ENCODE data around the gene HOXB9. TPM values are rescaled to one million over a fixed set of nuclear protein-coding genes. Genes with fewer than 3 reads are reported as not detected.
A peak's percentile ranks its signal among the peaks of the same experiment; 100 is the strongest.

Gene HOXB9
- total and polyA plus RNA-seq, 2 of the 13 experiments (the other 11 are each of a cell fraction or from before 2014, with no cell fraction given), result not detected

DNA sequence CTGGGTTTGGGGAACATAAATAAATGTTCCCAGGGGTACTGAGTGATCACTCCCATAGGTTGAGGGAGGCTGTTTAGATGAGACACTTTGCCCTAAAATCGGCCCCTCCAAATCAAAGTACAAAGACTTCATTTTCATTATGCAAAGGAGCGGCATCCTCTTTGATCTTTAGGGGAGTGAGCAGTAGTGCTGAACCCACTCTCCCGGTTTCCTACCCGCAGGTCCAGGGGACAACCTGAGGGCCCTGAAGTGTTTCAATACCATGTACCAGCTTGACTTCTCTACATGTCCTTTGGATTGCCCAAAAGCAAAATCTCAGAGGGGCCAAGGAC is 25.0 kb downstream of the HOXB9 start:
- Histone ChIP-seq H3K27me3 (ENCODE audit: control insufficient read depth in 1 of 2, insufficient read depth in 2 of 2, low read length in 2 of 2) (peaks cover 41 to 98% of the 10 kb centered on the region in 2 experiments), H2AFZ (ENCODE audit: low read length) (no peak overlapping the region), H3K27ac (ENCODE audit: extremely low read length, insufficient read depth, low read length) (no peak overlapping the region), H4K20me1 (ENCODE audit: insufficient read depth, low read length) (peaks cover 2% of the 10 kb centered on the region; the same call in 1 of the 2 replicates), H3K4me2 (ENCODE audit: low read depth, low read length) (no peak overlapping the region), H3K36me3 (replicated peaks in 1 of 2; ENCODE audit: control insufficient read depth in 1 of 2, insufficient read depth in 2 of 2, low read length in 2 of 2) (no peaks in the 10 kb centered on the region), H3K9me3 (ENCODE audit: low read length) (no peaks in the 10 kb centered on the region), H3K9ac (ENCODE audit: insufficient read depth, low read depth, low read length) (no peak overlapping the region), H3K4me1 (ENCODE audit: insufficient read depth, low read length) (peaks cover 10% of the 10 kb centered on the region; the same call in 1 of the 2 replicates), H3K79me2 (ENCODE audit: insufficient read depth, low read length) (no peaks in the 10 kb centered on the region), H3K4me3 (replicated peaks in 1 of 3; ENCODE audit: insufficient read depth in 1 of 3, low read depth in 2 of 3, low read length in 3 of 3) (no peak overlapping the region)
- intact Hi-C loops (cut with micrococcal nuclease; ENCODE audit: unreplicated experiment) (no loop called here), in situ Hi-C loops (cut with HindIII; ENCODE audit: extremely low pct_ligation_motif_present, low pct_unique_long_range_greater_than_20kb) (no loop called here)
- CTCF ChIA-PET (ENCODE audit: low intra/inter-chr PET ratio, low total read pairs), result no interaction called here
- BruUV-seq (replicated peaks), result no TSS peak
- POLR2A ChIA-PET, result no interaction called here
- FAIRE-seq (no peak), ATAC-seq (no peak), DNase-seq (ENCODE audit: low spot score) (no peak)
- WGBS (ENCODE audit: low lambda C conversion rate), result 8% methylated on average over 4 of the region's 4 CpGs
- no peak for TF ChIP-seq ZNF547 (CRISPR knock-in tag; IDR thresholded peaks at IDR 0.05)
- no peak for TF ChIP-seq IKZF1 (IDR thresholded peaks at IDR 0.05)

DNA sequence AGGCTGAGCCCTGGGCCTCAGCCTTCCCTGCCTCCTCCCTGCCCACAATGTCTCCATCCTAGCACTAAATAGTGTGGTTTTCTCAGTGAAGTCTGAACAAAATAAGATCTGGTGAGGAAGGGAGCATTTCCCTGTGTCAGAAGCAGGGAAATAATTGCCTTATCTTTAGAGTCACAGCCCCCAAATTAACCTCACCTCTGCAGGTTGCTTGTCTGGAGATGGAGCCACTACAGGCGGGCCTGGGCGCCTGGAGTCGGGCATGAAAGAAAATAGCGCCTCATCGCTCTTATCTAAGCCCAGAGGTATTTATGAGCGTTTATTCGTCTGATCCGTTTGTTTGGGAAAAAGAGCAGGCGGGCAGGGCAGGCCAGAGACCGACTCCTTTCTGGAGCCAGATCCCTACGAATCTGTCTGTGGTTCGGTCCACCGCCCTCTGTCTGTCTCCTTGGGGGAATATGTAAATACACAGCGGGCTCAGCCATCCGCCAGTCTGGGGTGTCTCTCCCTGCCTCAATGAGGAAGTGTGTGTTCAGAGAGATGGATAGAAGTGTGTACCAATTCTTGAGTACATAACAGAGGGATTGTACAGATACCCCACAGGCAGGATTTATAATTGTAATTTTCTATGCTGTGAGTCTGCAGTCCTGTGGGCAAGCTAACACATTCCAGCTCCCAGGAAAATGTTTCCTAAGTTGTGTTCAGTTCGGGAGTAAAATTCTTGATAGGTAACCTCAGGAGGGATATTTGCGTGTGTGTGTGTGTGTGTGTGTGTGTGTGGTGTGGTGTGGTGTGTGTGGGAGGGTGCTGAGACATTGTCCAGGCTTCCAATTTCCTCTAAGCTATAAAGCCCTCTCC is 25.7 kb downstream of the HOXB9 start:
- H4K20me1 ChIP-seq (ENCODE audit: insufficient read depth, low read length), result peaks cover 2% of the 10 kb centered on the region; the same call in 1 of the 2 replicates
- H3K9ac ChIP-seq (ENCODE audit: insufficient read depth, low read depth, low read length), result no peak overlapping the region
- H3K9me3 ChIP-seq (ENCODE audit: low read length), result no peaks in the 10 kb centered on the region
- peaks cover 10% of the 10 kb centered on the region; the same call in 1 of the 2 replicates for H3K4me1 ChIP-seq (ENCODE audit: insufficient read depth, low read length)
- no TSS peak for BruUV-seq (replicated peaks)
- ChIA-PET CTCF (ENCODE audit: low intra/inter-chr PET ratio, low total read pairs) (no interaction called here), POLR2A (no interaction called here)
- H3K79me2 ChIP-seq (ENCODE audit: insufficient read depth, low read length), result no peaks in the 10 kb centered on the region
- ATAC-seq (no peak), DNase-seq (ENCODE audit: low spot score) (no peak), FAIRE-seq (no peak)
- no peaks in the 10 kb centered on the region for H3K36me3 ChIP-seq (replicated peaks in 1 of 2; ENCODE audit: control insufficient read depth in 1 of 2, insufficient read depth in 2 of 2, low read length in 2 of 2)
- in situ Hi-C loops (cut with HindIII; ENCODE audit: extremely low pct_ligation_motif_present, low pct_unique_long_range_greater_than_20kb) (no loop called here), intact Hi-C loops (cut with micrococcal nuclease; ENCODE audit: unreplicated experiment) (no loop called here)
- no peak overlapping the region for H3K27ac ChIP-seq (ENCODE audit: extremely low read length, insufficient read depth, low read length)
- TF ChIP-seq EZH2 (conservative IDR thresholded peaks at IDR 0.05; ENCODE audit: low read depth, low read length) (0 out of 2 replicates have a peak, but pooled peaks have one; percentile 38), CBX1 (IDR thresholded peaks at IDR 0.05; ENCODE audit: low read depth) (no peak)
- H2AFZ ChIP-seq (ENCODE audit: low read length), result no peak overlapping the region
- no peak overlapping the region for H3K4me2 ChIP-seq (ENCODE audit: low read depth, low read length)
- H3K4me3 ChIP-seq (replicated peaks in 1 of 3; ENCODE audit: insufficient read depth in 1 of 3, low read depth in 2 of 3, low read length in 3 of 3), result no peak overlapping the region
- H3K27me3 ChIP-seq (ENCODE audit: control insufficient read depth in 1 of 2, insufficient read depth in 2 of 2, low read length in 2 of 2), result peaks cover 47 to 98% of the 10 kb centered on the region in 2 experiments
- 10% methylated on average over 17 of the region's 17 CpGs for WGBS (ENCODE audit: low lambda C conversion rate)

Data from HepG2 (cell line).